ENCODE data around the gene CEP295NL.

CEP295NL gene

GRCh38 chr17:78854508-78854907 is 48.5 kb downstream of the CEP295NL start:
- Histone ChIP-seq H3K4me1 (ENCODE audit: control insufficient read depth, insufficient read depth, low read depth, low read length) (peaks cover 1% of the 10 kb centered on the region), H4K91ac (ENCODE audit: low read length) (no peak overlapping the region), H2BK12ac (ENCODE audit: low read length in 2 of 2) (no peak overlapping the region), H2BK5ac (ENCODE audit: low read depth, low read length, poor library complexity, severe bottlenecking) (no peak overlapping the region), H3K4ac (ENCODE audit: low read depth in 1 of 2, low read length in 2 of 2) (no peak overlapping the region), H3K27ac (ENCODE audit: low read length, poor library complexity, severe bottlenecking) (no peak overlapping the region), H4K8ac (ENCODE audit: low read length) (peak overlapping the region; percentile 27), H3K9me3 (ENCODE audit: control insufficient read depth, low read length) (no peaks in the 10 kb centered on the region), H3K23ac (ENCODE audit: low read length in 2 of 2) (no peak overlapping the region), H3K14ac (ENCODE audit: low read length in 2 of 2) (no peak overlapping the region), H2BK15ac (ENCODE audit: low read depth, poor library complexity, severe bottlenecking) (no peak overlapping the region), H3K9ac (ENCODE audit: low read length) (no peak overlapping the region), H3K4me3 (ENCODE audit: insufficient read depth in 1 of 2, low read depth in 1 of 2, low read length in 2 of 2) (no peak overlapping the region), H2AK5ac (ENCODE audit: low read length, severe bottlenecking) (no peak overlapping the region), H3K18ac (ENCODE audit: low read depth in 1 of 2, low read length in 2 of 2) (no peak overlapping the region), H3K36me3 (ENCODE audit: control insufficient read depth in 1 of 2, insufficient read depth in 2 of 2, low read depth in 1 of 2, low read length in 2 of 2) (peaks cover 46 to 78% of the 10 kb centered on the region in 2 experiments), H3K27me3 (ENCODE audit: control insufficient read depth in 1 of 2, insufficient read depth in 1 of 2, low read length in 2 of 2) (no peaks in the 10 kb centered on the region), H3K79me1 (replicated peaks; ENCODE audit: low read length, poor library complexity, severe bottlenecking) (peaks cover 6% of the 10 kb centered on the region), H2AFZ (ENCODE audit: low read depth, low read length) (no peak overlapping the region), H2BK120ac (ENCODE audit: low read depth, low read length) (no peak overlapping the region), H3K4me2 (ENCODE audit: low read length, poor library complexity, severe bottlenecking) (no peak overlapping the region)
- WGBS, result over 99% methylated on average over 5 of the region's 9 CpGs
- no peak for DNase-seq

- no peak overlapping the region for H3K18ac ChIP-seq (ENCODE audit: low read depth in 1 of 2, low read length in 2 of 2)
- no peak overlapping the region for H3K14ac ChIP-seq (ENCODE audit: low read length in 2 of 2)
- H2BK12ac ChIP-seq (ENCODE audit: low read length in 2 of 2), result no peak overlapping the region
- no peak overlapping the region for H2BK5ac ChIP-seq (ENCODE audit: low read depth, low read length, poor library complexity, severe bottlenecking)
- no peaks in the 10 kb centered on the region for H3K9me3 ChIP-seq (ENCODE audit: control insufficient read depth, low read length)
- H3K4me2 ChIP-seq (ENCODE audit: low read length, poor library complexity, severe bottlenecking), result no peak overlapping the region
- no peak overlapping the region for H3K4me3 ChIP-seq (ENCODE audit: insufficient read depth in 1 of 2, low read depth in 1 of 2, low read length in 2 of 2)
- H3K27ac ChIP-seq (ENCODE audit: low read length, poor library complexity, severe bottlenecking), result no peak overlapping the region
- peaks cover 6% of the 10 kb centered on the region for H3K79me1 ChIP-seq (replicated peaks; ENCODE audit: low read length, poor library complexity, severe bottlenecking)
- H2BK120ac ChIP-seq (ENCODE audit: low read depth, low read length), result no peak overlapping the region
- no peak for DNase-seq
- no peak overlapping the region for H2AK5ac ChIP-seq (ENCODE audit: low read length, severe bottlenecking)
- H3K4ac ChIP-seq (ENCODE audit: low read depth in 1 of 2, low read length in 2 of 2), result no peak overlapping the region
- H3K27me3 ChIP-seq (ENCODE audit: control insufficient read depth in 1 of 2, insufficient read depth in 1 of 2, low read length in 2 of 2), result no peaks in the 10 kb centered on the region
- peaks cover 1% of the 10 kb centered on the region for H3K4me1 ChIP-seq (ENCODE audit: control insufficient read depth, insufficient read depth, low read depth, low read length)
- H3K36me3 ChIP-seq (ENCODE audit: control insufficient read depth in 1 of 2, insufficient read depth in 2 of 2, low read depth in 1 of 2, low read length in 2 of 2), result peaks cover 46 to 75% of the 10 kb centered on the region in 2 experiments
- H4K91ac ChIP-seq (ENCODE audit: low read length), result no peak overlapping the region
- no peak overlapping the region for H2AFZ ChIP-seq (ENCODE audit: low read depth, low read length)
- WGBS, result 91% methylated on average over 9 of the region's 11 CpGs
- no peak overlapping the region for H3K23ac ChIP-seq (ENCODE audit: low read length in 2 of 2)
- H3K9ac ChIP-seq (ENCODE audit: low read length), result no peak overlapping the region
- H2BK15ac ChIP-seq (ENCODE audit: low read depth, poor library complexity, severe bottlenecking), result no peak overlapping the region
- peak overlapping the region; percentile 15 for H4K8ac ChIP-seq (ENCODE audit: low read length)
Measured at GRCh38 chr17:78853926-78854394, 49.0 kb downstream of the CEP295NL start.

- Histone ChIP-seq H2AFZ (ENCODE audit: low read depth, low read length) (no peak overlapping the region), H3K4me1 (ENCODE audit: control insufficient read depth, insufficient read depth, low read depth, low read length) (peaks cover 1% of the 10 kb centered on the region), H4K8ac (ENCODE audit: low read length) (no peak overlapping the region), H4K91ac (ENCODE audit: low read length) (no peak overlapping the region), H3K36me3 (ENCODE audit: control insufficient read depth in 1 of 2, insufficient read depth in 2 of 2, low read depth in 1 of 2, low read length in 2 of 2) (peaks cover 46 to 68% of the 10 kb centered on the region in 2 experiments), H3K14ac (ENCODE audit: low read length in 2 of 2) (no peak overlapping the region), H3K18ac (ENCODE audit: low read depth in 1 of 2, low read length in 2 of 2) (no peak overlapping the region), H2AK5ac (ENCODE audit: low read length, severe bottlenecking) (no peak overlapping the region), H2BK12ac (ENCODE audit: low read length in 2 of 2) (no peak overlapping the region), H2BK120ac (ENCODE audit: low read depth, low read length) (no peak overlapping the region), H3K9ac (ENCODE audit: low read length) (no peak overlapping the region), H3K23ac (ENCODE audit: low read length in 2 of 2) (no peak overlapping the region), H3K4me2 (ENCODE audit: low read length, poor library complexity, severe bottlenecking) (no peak overlapping the region), H3K79me1 (replicated peaks; ENCODE audit: low read length, poor library complexity, severe bottlenecking) (peaks cover 6% of the 10 kb centered on the region), H2BK5ac (ENCODE audit: low read depth, low read length, poor library complexity, severe bottlenecking) (no peak overlapping the region), H3K27me3 (ENCODE audit: control insufficient read depth in 1 of 2, insufficient read depth in 1 of 2, low read length in 2 of 2) (no peaks in the 10 kb centered on the region), H3K27ac (ENCODE audit: low read length, poor library complexity, severe bottlenecking) (no peak overlapping the region), H2BK15ac (ENCODE audit: low read depth, poor library complexity, severe bottlenecking) (no peak overlapping the region), H3K4me3 (ENCODE audit: insufficient read depth in 1 of 2, low read depth in 1 of 2, low read length in 2 of 2) (no peak overlapping the region), H3K9me3 (ENCODE audit: control insufficient read depth, low read length) (no peaks in the 10 kb centered on the region), H3K4ac (ENCODE audit: low read depth in 1 of 2, low read length in 2 of 2) (no peak overlapping the region)
- WGBS, result 89% methylated on average over 16 of the region's 16 CpGs
- no peak for DNase-seq
Measured at GRCh38 chr17:78852709-78853121, 50.3 kb downstream of the CEP295NL start.

GRCh38 chr17:78849026-78849425 is 54.0 kb downstream of the CEP295NL start:
- Histone ChIP-seq H3K9me3 (ENCODE audit: control insufficient read depth, low read length) (no peaks in the 10 kb centered on the region), H3K4me1 (ENCODE audit: control insufficient read depth, insufficient read depth, low read depth, low read length) (peaks cover 3% of the 10 kb centered on the region), H3K4me3 (ENCODE audit: insufficient read depth in 1 of 2, low read depth in 1 of 2, low read length in 2 of 2) (no peak overlapping the region), H2BK12ac (ENCODE audit: low read length in 2 of 2) (no peak overlapping the region), H3K23ac (ENCODE audit: low read length in 2 of 2) (no peak overlapping the region), H2AK5ac (ENCODE audit: low read length, severe bottlenecking) (no peak overlapping the region), H3K4ac (ENCODE audit: low read depth in 1 of 2, low read length in 2 of 2) (no peak overlapping the region), H2AFZ (ENCODE audit: low read depth, low read length) (no peak overlapping the region), H4K8ac (ENCODE audit: low read length) (no peak overlapping the region), H3K27me3 (ENCODE audit: control insufficient read depth in 1 of 2, insufficient read depth in 1 of 2, low read length in 2 of 2) (no peaks in the 10 kb centered on the region), H3K18ac (ENCODE audit: low read depth in 1 of 2, low read length in 2 of 2) (no peak overlapping the region), H2BK120ac (ENCODE audit: low read depth, low read length) (no peak overlapping the region), H3K4me2 (ENCODE audit: low read length, poor library complexity, severe bottlenecking) (no peak overlapping the region), H3K79me1 (replicated peaks; ENCODE audit: low read length, poor library complexity, severe bottlenecking) (no peaks in the 10 kb centered on the region), H2BK15ac (ENCODE audit: low read depth, poor library complexity, severe bottlenecking) (no peak overlapping the region), H3K14ac (ENCODE audit: low read length in 2 of 2) (no peak overlapping the region), H3K27ac (ENCODE audit: low read length, poor library complexity, severe bottlenecking) (no peak overlapping the region), H3K9ac (ENCODE audit: low read length) (no peak overlapping the region), H3K36me3 (ENCODE audit: control insufficient read depth in 1 of 2, insufficient read depth in 2 of 2, low read depth in 1 of 2, low read length in 2 of 2) (peaks cover 13 to 33% of the 10 kb centered on the region in 2 experiments), H4K91ac (ENCODE audit: low read length) (no peak overlapping the region), H2BK5ac (ENCODE audit: low read depth, low read length, poor library complexity, severe bottlenecking) (no peak overlapping the region)
- 96% methylated on average over 5 of the region's 5 CpGs for WGBS
- no peak for DNase-seq
